ENCODE measurements around the gene PTPN21.

The PTPN21 gene

GRCh38 chr14:88584451-88584850 lies 29.6 kb upstream of the PTPN21 start (continued):
- TF ChIP-seq ZNF146 (tag by site-specific recombination; IDR thresholded peaks at IDR 0.05) (no peak), ZNF239 (tag by site-specific recombination; IDR thresholded peaks at IDR 0.05) (no peak), ZNF366 (tag by site-specific recombination; conservative IDR thresholded peaks at IDR 0.05) (no peak), ZNF112 (tag by site-specific recombination; IDR thresholded peaks at IDR 0.05) (no peak), ZNF174 (tag by site-specific recombination; IDR thresholded peaks at IDR 0.05) (no peak), ZNF629 (tag by site-specific recombination; IDR thresholded peaks at IDR 0.05) (no peak), ZNF830 (tag by site-specific recombination; IDR thresholded peaks at IDR 0.05; ENCODE audit: low read depth) (no peak), ZNF48 (tag by site-specific recombination; IDR thresholded peaks at IDR 0.05) (no peak), ZNF76 (tag by site-specific recombination; IDR thresholded peaks at IDR 0.05; ENCODE audit: borderline replicate concordance, low read depth) (no peak), EGR2 (tag by site-specific recombination; IDR thresholded peaks at IDR 0.05; ENCODE audit: low read depth) (no peak), ZNF530 (tag by site-specific recombination; IDR thresholded peaks at IDR 0.05; ENCODE audit: low read depth) (no peak), ZNF768 (tag by site-specific recombination; IDR thresholded peaks at IDR 0.05) (no peak), ZNF266 (tag by site-specific recombination; IDR thresholded peaks at IDR 0.05; ENCODE audit: low read depth) (no peak), ZNF670 (tag by site-specific recombination; IDR thresholded peaks at IDR 0.05; ENCODE audit: low read depth) (no peak), ZNF426 (tag by site-specific recombination; IDR thresholded peaks at IDR 0.05) (no peak), PBX3 (CRISPR knock-in tag; IDR thresholded peaks at IDR 0.05) (no peak), ZNF658 (tag by site-specific recombination; IDR thresholded peaks at IDR 0.05) (no peak)
- TF ChIP-seq, protein P1, sequence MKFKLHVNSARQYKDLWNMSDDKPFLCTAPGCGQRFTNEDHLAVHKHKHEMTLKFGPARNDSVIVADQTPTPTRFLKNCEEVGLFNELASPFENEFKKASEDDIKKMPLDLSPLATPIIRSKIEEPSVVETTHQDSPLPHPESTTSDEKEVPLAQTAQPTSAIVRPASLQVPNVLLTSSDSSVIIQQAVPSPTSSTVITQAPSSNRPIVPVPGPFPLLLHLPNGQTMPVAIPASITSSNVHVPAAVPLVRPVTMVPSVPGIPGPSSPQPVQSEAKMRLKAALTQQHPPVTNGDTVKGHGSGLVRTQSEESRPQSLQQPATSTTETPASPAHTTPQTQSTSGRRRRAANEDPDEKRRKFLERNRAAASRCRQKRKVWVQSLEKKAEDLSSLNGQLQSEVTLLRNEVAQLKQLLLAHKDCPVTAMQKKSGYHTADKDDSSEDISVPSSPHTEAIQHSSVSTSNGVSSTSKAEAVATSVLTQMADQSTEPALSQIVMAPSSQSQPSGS (tag by site-specific recombination; IDR thresholded peaks at IDR 0.05; ENCODE audit: low read depth) = no peak
- TF ChIP-seq, protein P2, sequence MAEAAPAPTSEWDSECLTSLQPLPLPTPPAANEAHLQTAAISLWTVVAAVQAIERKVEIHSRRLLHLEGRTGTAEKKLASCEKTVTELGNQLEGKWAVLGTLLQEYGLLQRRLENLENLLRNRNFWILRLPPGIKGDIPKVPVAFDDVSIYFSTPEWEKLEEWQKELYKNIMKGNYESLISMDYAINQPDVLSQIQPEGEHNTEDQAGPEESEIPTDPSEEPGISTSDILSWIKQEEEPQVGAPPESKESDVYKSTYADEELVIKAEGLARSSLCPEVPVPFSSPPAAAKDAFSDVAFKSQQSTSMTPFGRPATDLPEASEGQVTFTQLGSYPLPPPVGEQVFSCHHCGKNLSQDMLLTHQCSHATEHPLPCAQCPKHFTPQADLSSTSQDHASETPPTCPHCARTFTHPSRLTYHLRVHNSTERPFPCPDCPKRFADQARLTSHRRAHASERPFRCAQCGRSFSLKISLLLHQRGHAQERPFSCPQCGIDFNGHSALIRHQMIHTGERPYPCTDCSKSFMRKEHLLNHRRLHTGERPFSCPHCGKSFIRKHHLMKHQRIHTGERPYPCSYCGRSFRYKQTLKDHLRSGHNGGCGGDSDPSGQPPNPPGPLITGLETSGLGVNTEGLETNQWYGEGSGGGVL (tag by site-specific recombination; IDR thresholded peaks at IDR 0.05) = no peak
- TF ChIP-seq, protein P3, sequence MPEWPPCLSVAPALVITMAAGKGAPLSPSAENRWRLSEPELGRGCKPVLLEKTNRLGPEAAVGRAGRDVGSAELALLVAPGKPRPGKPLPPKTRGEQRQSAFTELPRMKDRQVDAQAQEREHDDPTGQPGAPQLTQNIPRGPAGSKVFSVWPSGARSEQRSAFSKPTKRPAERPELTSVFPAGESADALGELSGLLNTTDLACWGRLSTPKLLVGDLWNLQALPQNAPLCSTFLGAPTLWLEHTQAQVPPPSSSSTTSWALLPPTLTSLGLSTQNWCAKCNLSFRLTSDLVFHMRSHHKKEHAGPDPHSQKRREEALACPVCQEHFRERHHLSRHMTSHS (tag by site-specific recombination; IDR thresholded peaks at IDR 0.05) = no peak

DNA sequence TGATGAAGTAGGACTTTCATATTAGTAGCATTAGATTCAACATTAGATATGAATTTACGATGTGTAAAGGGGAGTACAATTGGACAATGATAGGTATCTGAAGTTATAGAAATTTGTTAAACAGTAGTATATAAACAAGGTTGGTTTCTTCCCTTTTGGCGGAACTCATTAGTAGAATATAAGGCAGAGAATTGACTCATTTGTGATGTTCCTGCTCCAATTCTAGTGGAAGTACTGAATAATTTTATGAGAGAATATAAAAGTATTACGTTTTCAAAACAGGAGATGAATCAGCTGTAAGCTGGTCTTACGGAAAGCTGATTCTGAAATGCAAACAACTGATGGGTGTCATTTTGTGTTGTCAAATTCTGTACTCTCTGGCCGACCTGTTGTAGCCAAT lies 21.4 kb upstream of the PTPN21 start:
- CTCF ChIA-PET = interaction anchor here (0.7 kb wide), 1 partner anchor 277 kb away, joined by 3 read pairs; no protein-coding TSS in a partner anchor
- POLR2A ChIA-PET = no interaction called here
- Histone ChIP-seq H3K9me3 (ENCODE audit: control insufficient read depth, insufficient read depth, low read depth, low read length) (no peaks in the 10 kb centered on the region), H3K4me3 (ENCODE audit: low read depth, low read length) (no peak overlapping the region), H3K27ac (ENCODE audit: extremely low read depth, low read depth, low read length) (no peak overlapping the region), H3K4me1 (ENCODE audit: control insufficient read depth, insufficient read depth, low read length) (no peaks in the 10 kb centered on the region), H3K36me3 (ENCODE audit: control insufficient read depth in 2 of 2, insufficient read depth in 1 of 2, low read length in 2 of 2) (peaks cover 92 to 97% of the 10 kb centered on the region in 2 experiments)
- TF ChIP-seq GLIS1 (tag by site-specific recombination; IDR thresholded peaks at IDR 0.05) = no peak
- TF ChIP-seq ZNF626 (tag by site-specific recombination; IDR thresholded peaks at IDR 0.05) = no peak
- no peak for TF ChIP-seq KLF1 (tag by site-specific recombination; IDR thresholded peaks at IDR 0.05)
- TF ChIP-seq PBX3 (CRISPR knock-in tag; IDR thresholded peaks at IDR 0.05) = no peak
- no peak for TF ChIP-seq ZNF23 (tag by site-specific recombination; IDR thresholded peaks at IDR 0.05; ENCODE audit: borderline replicate concordance)
- TF ChIP-seq ZNF558 (tag by site-specific recombination; IDR thresholded peaks at IDR 0.05) = no peak
- no peak for TF ChIP-seq BCL11B (tag by site-specific recombination; IDR thresholded peaks at IDR 0.05; ENCODE audit: low read depth)
- TF ChIP-seq ZNF239 (tag by site-specific recombination; IDR thresholded peaks at IDR 0.05) = no peak
- no peak for TF ChIP-seq ZNF549 (tag by site-specific recombination; IDR thresholded peaks at IDR 0.05)
- TF ChIP-seq, protein P4, sequence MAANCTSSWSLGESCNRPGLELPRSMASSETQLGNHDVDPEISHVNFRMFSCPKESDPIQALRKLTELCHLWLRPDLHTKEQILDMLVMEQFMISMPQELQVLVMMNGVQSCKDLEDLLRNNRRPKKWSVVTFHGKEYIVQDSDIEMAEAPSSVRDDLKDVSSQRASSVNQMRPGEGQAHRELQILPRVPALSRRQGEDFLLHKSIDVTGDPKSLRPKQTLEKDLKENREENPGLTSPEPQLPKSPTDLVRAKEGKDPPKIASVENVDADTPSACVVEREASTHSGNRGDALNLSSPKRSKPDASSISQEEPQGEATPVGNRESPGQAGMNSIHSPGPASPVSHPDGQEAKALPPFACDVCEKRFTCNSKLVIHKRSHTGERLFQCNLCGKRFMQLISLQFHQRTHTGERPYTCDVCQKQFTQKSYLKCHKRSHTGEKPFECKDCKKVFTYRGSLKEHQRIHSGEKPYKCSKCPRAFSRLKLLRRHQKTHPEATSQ (tag by site-specific recombination; IDR thresholded peaks at IDR 0.05) = no peak
- TF ChIP-seq ZNF10 (tag by site-specific recombination; IDR thresholded peaks at IDR 0.05) = no peak
- TF ChIP-seq ZNF473 (tag by site-specific recombination; IDR thresholded peaks at IDR 0.05) = no peak
- no peak for TF ChIP-seq ZNF292 (tag by site-specific recombination; IDR thresholded peaks at IDR 0.05; ENCODE audit: borderline replicate concordance, low read depth)
- TF ChIP-seq GLIS2 (tag by site-specific recombination; IDR thresholded peaks at IDR 0.05) = no peak
